ENCODE measurements around the gene MAP7D2.
A peak's percentile ranks its signal among the peaks of the same experiment; 100 is the strongest.

The MAP7D2 gene

DNA sequence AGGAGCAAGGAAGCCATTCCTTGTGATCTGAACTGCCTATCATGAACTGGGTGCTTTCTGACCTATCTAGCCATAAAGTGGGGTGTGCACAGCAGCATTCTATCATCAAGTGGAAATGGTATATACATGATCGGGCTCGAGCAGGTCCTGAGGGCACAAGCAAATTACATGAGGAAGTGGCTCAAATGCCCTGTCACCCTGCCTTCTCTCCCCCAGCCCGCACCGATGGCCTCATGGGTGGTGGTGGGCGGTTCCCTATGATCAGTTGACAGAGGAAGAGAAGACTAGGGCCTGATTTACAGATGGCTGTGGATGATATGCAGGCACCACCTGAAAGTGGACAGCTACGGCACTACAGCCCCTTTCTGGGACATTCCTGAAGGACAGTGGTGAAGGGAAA lies 79.5 kb downstream of the MAP7D2 start:
- DNase-seq, result no peak

DNA sequence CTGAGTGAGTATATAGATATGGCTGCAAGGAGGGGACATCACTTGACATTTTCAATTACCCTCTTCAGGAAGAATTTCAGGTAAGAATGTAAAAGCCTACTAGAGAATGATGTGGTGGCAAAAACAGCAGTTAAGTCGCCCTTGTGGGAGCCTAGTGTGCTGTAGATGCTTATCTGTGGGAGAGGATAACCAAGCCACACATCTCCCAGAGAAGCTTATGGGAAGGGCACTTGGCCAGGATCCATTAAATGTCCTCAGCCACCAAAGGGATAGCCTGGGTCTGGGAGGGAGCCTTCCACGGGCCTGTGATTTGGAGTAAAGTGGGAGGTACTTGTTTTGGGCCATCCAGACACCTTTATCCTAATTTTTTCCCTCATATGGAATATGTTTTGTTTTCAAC lies 84.5 kb downstream of the MAP7D2 start:
- no peak for DNase-seq

DNA sequence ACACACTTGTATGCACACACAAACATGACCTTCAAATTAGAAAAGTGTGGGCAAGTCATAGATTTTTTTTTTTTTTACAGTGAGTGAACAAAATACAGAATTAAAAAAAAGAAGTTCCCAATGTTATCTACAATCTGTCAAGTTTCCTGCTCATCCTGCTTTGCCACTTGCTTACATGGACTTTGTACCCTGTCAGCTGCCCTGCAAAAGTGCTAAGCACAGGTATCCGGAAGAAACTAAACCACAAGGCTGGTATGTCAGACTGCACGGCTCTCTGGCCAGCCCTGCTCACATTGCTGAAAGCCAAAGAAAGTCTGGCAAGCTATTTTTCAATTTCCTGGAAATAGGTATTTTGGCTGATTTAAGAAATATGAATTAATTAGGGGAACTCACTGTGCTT lies 87.0 kb downstream of the MAP7D2 start:
- DNase-seq, result peak in 1 of 2 donors; percentile 6

DNA sequence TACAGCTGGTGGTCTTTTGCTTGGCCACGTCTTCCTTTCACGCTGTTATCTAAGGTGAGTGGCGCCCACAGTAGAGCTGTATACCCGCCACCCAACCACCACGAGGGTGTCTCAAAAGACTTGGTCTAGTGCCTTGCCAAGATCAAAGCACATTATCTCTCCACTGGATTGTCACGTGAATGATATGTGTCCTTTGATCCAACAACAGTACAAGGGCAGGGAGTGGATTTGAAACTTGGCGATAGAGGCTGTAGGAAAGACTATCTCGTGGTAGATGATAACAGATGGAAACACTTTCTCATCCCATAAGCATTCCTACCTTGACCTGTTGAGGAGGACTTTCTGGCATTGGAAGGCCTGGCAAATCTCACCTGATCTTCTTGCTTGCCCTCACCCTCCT lies 88.1 kb downstream of the MAP7D2 start:
- no peak for DNase-seq

DNA sequence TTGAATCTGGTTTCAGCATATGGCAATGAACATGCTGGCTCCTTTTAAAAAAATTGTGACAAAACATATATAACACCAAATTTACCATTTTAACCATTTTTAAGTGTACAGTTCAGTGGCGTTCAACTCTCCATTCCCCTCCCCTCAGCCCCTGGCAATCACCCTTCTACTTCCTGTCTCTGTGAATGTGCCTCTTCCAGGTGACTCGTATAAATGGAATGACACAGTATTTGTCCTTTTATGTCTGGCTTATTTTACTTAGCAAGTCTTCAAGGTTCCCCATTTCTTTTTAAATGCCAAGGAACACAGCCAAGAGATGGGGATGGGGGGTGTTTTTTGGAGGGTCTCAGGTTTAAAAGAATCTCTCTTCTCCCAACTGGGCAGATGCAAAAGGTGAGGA lies 90.4 kb downstream of the MAP7D2 start:
- DNase-seq, result no peak

DNA sequence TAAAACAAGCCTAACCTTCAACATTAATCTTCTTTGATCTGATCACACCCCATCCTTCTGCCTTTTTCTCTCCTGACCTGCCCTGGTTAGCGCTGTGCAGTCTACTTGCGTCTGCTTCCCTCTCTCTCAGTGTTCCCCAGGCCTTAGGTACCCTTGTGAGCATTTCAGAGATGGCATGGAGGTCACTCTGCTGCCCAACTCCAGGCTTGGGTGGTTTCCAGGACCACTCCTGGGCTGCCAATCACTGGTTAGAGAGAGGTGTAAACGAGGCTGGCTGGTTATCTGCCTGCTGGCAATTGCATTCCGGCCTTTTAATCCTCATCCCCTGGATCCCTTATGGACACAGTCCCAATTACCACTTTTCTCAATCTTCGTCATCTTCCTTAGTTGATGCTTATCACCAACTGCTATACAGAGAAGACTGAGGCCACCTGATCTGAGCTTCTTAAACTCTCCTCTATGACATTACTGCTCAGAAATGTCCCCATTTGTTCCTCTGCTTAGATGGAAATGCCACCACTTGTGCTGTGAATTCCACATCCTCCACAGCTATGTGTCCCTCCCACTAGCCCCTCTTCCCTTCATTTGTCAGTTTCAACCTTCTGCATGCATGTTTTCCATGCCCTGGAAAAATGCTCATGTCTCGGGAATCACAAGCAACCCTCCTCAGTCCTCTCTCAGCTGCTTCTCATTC lies 96.9 kb downstream of the MAP7D2 start:
- DNase-seq, result no peak

DNA sequence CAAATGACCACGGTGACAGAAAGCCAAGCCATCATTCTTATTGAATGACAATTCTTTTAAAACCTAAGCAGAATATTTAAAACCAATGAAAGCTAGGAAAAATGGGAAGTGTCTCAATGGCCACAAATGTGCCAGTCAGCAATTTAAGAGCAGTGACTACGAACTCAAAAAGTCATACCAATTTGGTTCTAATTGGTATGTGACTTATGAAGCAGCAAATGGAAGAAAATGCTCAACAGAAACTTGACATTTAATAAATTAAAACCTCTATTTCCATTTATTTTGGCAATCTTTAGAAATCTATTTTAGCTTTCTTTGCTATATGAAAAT lies 100.1 kb downstream of the MAP7D2 start:
- no peak for DNase-seq

DNA sequence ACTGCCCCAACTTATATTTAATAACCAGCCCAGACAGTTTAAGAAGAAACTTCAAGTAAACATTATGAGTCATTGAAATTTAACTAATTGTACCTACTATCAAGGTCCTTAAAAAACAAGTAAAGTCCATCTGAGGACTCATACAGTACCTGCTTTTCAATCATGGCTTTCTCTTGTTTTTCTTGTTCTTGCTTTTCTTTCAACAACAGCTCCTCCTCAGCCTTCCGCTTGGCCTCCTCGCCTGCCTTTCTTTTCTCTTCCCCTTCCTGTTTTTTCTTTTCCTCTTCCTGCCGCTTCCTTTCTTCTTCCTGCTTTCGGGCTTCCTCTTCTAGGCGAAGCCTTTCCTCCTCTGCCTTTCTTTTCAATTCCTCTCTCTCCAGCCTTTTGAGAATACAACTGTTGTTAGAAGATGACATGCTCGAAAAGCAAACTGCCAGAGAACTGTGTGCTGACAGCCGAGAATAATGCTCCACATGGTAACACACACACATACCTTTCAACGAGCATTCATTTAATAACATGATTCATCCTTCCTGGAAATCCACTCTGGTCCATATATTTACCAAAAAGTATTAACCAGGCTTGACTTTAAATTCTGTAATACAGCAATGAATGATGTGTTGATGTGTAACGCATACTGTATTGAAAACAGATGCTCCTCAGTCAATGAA lies 100.6 kb downstream of the MAP7D2 start:
- DNase-seq, result no peak

DNA sequence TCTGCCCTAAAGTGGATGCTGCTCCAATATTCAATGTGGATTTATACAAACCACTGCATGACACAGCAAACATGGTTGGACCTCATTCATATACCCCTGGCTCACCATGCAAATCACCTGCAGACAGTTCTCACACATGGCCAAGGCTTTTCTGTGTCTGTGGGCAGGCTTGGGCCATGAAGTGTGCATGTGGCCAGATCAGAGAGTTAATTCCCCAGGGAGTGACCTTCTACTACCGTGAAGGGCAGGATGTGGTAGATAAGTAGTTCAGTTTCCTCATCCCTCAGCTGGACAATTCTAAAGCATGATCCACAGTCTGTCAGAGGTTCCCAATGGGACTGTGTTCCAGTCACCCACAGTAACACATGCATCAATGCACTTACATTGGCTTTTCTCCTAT lies 101.3 kb downstream of the MAP7D2 start:
- no peak for DNase-seq

DNA sequence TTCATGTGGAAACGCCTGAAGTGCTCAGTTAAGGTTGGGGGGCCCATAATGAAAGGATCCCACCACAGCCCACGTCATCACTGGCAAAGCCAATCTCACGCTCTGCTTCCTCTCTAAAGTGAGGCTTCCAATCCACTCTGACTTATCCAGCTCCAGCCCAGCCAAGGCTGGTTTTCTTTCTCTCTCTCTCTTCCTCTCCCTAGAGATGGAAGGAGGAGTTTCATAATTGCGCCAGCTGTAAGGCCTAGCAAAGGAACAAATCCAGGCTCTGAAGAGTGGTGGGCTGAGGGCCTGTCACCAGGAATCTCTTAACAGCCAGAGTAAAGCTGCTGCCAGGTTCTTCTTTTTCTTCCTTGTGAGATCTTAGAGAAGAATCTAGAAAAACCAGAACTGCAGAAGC lies 105.1 kb downstream of the MAP7D2 start:
- no peak for DNase-seq

DNA sequence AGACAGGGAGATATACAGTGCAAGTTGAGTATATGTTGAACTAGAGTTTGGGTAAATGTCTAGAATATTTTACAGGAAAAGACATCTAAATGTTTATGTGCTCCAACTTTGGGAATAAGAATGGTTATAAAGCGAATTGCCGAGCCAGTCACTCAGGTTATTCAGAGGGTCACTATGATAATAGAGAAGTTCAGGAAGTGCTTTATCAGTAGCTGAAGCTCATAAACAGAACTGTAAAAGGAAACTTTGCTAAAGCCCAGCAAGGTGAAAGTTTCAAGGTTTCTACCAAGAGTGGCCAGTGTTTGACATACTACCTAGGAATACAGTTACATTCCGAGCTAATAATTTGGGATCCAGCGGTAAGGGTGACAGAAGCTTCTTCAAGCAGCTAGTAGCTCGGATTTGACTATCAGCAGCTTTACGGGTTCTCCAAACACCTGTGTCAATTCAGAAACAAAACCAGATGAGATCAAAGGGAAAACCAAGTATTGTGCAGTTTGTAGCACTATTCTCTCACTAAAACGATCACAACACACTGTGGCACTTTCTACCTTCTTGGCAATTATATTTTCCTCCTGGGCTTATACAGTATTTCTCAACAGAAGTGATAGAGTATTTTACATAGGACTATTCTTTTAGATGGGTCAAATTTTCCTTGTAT lies 108.6 kb downstream of the MAP7D2 start:
- no peak for DNase-seq

DNA sequence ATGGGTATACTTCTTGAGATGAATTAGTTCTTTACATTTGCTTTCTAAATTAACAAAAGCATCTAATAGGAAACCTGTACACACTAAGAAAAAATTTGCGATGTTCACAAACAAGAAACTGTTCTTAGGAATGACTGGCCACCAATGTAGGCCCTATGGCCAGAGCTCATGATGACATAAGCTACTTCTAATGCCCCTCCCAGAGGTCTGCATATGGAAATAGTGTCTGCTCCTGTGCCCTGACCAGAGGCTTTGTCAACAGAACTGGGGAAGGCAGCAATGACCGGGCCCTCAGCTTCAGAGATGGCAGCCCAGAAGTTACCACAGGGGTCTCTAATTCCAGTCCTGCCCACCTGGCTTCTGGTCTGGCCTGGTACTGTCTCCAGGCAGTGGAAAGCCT lies 110.8 kb downstream of the MAP7D2 start:
- no peak for DNase-seq

DNA sequence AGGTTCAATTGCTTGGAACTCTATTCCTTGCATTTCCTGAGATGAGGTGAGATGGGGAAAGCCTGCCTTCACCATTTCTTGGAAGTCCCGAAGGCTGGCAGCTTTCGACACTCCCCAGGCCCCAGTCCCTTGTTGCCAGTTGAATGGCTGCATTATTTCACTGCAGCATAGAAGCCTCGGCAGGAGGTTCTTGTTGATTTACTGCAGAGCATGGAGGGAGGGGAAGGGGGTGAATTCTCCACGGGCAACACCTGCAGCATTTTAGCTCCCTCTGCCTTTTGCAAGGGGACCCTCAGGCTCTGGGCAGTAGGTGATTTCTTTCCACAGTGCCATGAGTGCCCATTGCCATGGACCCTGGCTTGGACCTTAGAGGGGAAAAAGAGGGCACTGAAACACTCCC lies 115.1 kb downstream of the MAP7D2 start:
- DNase-seq, result no peak

DNA sequence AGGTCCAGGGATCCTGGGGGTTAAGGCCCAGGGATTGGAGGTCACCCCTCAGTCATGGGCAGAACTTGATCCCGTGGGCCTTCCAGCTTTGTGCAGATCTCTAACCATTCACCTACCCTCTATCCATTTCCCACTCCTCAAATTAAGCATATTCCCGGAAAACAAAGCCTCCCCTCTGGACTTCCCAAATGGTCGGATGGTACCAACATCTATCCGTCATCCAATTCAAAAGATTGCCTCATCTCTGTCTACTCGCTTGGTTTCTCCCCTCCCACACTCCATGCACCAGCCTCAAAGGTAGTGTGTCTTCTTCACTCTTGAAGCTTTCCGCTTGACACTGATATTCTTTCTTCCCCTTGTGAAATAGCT lies 125.4 kb downstream of the MAP7D2 start:
- no peak for DNase-seq

DNA sequence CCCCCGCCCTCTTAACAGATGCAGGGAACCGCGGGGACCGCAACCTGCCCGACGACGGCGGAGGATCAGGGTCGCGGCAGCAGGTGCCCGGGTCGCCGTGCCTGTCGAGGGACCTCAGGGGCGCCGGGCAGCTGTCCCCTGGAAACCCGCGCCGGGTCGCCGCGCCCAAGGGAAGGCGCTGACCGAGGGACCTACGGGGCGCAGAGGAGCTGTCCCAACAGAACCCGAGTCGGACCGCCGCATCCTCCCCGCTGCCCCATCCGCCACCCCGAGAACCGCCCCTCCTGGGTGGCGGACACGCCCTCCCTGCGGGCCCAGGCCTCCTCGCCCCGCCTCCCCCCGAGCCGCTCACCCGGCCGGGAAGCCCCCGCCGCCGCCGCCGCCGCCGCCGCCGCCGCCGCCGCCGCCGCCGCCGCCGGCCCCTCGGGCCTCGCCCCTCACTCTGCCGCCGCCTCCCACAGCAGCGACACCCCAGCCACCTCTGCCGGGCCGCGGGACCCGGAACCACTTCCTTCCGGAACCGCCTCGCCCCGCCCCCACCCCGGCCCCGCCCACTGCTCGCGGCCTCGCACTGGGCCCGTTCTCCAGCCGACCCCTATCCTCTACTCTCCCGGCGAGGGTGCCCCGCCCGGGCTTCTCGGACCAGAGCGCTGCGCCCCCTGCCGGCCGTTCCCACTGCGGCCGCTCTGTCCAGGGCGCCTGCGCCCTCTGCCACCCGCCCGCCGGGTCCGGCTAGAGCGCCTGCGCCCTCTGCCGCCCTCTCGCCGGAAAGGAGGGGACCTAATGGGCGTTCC lies 126.0 kb downstream of the MAP7D2 start, which contains the start of gene BCLAF3:
BCLAF3 (minus strand) TSS at position 506 of the 794 bp plus-strand sequence. CDS start 20,797 bp downstream, outside the sequence.
- DNase-seq, result peak; percentile 61 to 78

DNA sequence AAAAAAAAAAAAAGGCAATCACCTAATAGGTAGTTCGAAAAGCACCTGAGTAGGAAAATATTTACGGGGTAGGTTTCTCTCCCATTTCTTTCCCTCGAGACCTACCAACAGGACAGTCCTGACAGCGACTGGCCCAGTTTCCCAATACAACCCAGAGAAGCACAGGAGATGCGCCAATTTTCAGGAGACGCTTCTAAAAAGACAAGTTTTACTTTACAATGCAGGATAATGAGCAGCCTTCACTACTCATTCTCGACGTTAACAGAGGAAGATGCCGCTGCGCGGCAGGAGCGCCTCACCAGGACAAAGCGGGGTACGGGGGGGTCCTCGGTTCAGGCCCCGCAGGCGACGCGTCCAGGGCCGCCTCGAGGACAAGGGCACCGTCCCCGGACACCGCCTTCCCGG lies 126.6 kb downstream of the MAP7D2 start:
- DNase-seq, result peak in 1 of 2 donors; percentile 12

DNA sequence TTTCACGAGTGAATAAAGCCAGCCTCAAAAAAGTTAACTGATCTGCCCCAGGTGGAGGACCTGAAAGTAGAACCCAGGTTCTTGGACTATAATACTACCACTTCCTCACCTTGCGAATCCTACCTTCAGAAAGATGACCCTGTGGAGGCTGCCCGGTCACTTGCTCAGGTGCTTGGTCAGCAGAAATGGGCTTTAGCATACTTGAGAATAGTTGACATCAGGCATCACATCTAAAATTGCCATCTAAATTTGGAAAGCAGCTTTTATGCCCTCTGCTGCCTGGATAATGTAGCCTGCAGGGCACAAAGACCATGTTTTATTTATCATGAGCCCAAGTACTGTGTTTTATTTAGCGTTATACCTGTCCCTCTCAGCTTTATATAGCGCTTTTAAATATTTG lies 128.9 kb downstream of the MAP7D2 start:
- no peak for DNase-seq

DNA sequence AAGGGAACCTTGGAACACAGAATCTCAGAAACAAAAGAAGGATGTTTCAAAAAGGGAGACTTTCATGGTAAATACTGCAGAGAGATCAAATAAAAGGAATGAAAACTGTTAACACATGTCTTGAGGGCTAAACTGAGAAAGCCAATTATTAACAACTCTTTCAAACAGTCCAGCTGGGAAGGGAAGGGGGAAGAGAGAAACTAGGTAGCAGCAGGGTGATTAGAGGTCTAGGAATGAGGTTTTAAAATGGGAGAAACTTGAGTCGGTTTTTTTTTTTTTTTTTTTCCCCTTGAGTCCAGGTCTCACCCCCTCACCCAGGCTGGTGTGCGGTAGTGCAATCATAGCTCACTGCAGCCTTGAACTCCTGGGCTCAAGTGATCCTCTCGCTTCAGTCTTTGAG lies 130.2 kb downstream of the MAP7D2 start:
- no peak for DNase-seq

DNA sequence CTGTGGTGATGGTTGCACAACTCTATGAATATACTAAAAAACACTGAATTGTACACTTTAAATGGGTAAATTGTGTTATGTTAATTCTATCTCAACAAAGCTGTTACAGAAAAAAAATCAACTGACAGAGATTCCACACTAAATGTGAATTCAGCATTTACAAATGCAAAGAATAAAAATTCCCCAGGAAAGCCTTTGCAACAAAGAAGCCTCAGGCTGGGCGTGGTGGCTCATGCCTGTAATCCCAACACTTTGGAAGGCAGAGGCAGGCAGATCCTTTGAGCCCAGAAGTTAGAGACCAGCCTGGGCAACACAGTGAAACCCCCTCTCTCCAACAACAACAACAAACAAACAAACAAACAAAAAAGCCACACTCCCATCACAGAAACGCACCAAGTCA lies 134.8 kb downstream of the MAP7D2 start:
- DNase-seq, result no peak

DNA sequence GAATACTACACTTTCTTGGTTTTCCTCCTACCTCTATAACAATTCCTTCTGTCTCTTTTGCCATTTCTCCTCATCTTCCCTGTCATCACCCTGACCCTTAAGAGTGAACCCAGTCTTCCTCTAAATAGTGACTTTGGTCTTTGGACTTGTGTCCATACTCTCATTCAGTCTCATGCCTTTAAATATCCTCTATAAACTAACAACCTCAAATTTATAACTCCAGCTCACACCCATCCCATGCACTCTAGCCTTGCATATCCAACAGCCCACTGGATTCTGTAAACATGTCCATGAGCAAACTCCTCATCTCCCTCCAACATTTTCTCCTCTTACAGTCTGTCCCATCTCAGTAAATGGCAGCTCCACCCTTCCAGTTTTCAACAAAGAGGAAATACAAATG lies 140.9 kb downstream of the MAP7D2 start:
- no peak for DNase-seq

DNA sequence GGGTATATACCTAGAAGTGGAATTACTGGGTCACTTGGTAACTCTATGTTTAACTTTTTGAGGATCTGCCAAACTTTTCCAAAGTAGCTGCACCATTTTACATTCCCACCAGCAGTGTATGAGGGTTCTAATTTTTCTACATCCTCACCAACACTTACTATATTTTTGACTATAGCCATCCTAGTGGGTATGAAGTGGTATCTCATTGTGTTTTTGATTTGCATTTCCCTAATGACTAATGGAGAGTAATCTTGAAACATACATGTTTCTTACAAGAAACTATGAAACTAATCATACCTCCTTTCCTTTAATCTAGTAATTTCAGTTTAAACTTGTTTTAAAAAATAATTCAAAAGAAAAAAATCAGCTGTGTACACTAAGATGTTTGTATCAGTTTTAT lies 143.7 kb downstream of the MAP7D2 start:
- DNase-seq, result no peak

DNA sequence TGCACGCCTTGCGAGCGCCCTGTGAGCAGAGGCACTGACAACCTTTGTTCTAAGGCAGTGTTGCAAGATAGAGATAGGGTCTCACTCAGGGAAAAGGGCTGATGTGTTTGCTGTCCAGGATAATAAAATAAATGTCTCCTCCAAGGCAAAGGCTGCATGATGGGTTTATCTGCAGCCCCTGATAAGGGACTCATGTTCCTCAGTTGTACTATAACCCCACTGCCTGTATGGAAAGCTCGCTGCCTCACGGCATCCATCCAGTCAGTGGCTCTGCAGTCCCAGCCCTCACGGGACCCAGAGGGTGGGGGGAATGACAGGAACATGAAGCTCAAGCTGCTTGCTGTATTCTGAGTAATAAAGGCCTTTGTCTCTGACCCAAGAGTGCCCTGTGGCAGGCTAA lies 148.4 kb downstream of the MAP7D2 start:
- no peak for DNase-seq

DNA sequence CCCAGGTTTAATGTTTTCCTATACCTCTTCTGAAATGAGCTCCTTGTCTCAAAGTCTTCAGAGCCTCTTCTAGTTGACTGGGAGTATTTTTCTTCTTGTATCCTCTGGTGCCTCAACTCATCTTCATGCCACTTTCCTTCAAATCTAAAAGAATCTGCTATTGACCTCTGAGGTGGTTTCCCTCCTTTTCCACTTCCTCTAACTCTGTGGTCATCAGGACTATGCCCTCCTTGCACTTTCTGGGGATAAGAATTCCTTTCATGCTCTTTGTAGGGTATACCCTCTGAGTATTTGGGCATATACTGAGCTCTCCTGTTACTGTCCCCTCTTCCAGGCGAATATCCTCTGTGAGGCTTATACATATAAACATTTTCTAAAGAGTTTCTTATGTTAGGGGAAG lies 150.7 kb downstream of the MAP7D2 start:
- DNase-seq, result no peak

Data from bone marrow (tissue), 2 donors.